Measurements from ENCODE around the gene IL19.

- TF ChIP-seq EZH2 (IDR thresholded peaks at IDR 0.05) (no peak), CTCF (IDR thresholded peaks at IDR 0.05) (no peak), EZH2phosphoT487 (IDR thresholded peaks at IDR 0.05) (no peak)
Measured at GRCh38 chr1:206829282-206829681, 58.7 kb downstream of the IL19 start.
